ENCODE data around the gene CATSPER1.
"Not testable (repeated sequence)": the region's sequence is repeated elsewhere in the genome, so short reads cannot be mapped to it uniquely, and the experiment has no call there.

CATSPER1 gene

DNA sequence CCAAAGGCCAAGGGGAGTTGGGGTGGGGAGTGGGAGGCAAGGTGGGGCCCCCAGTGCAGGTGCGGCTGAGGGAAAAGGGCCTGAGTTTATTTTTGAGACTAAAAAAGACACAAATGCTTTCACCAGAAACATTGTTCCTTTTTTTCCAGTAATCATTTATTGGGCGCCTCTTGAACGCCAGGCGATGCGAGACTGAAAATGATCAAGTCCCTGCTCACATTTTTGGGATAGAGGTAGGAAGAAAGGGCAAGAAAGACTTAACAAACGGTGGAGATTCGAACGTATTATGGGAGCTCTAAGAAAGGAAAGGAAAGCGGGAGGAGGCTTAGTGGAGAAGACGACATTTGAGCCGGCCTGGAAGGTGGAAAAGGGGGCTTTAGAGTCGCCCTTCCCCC is 25.1 kb upstream of the CATSPER1 start:
- no peak for DNase-seq

- DNase-seq = no peak
Measured at GRCh38 chr11:66050581-66051231, 24.4 kb upstream of the CATSPER1 start.

GRCh38 chr11:66048547-66049323 is 22.5 kb upstream of the CATSPER1 start, which contains the start of gene GAL3ST3:
Gene GAL3ST3 (minus strand): TSS chr11:66049161. CDS start chr11:66045415, 3,746 bp downstream.
- no peak for DNase-seq

- no peak for DNase-seq
Measured at GRCh38 chr11:66047541-66048365, 21.5 kb upstream of the CATSPER1 start.

GRCh38 chr11:66046901-66047300 is 20.6 kb upstream of the CATSPER1 start:
- DNase-seq = no peak

DNA sequence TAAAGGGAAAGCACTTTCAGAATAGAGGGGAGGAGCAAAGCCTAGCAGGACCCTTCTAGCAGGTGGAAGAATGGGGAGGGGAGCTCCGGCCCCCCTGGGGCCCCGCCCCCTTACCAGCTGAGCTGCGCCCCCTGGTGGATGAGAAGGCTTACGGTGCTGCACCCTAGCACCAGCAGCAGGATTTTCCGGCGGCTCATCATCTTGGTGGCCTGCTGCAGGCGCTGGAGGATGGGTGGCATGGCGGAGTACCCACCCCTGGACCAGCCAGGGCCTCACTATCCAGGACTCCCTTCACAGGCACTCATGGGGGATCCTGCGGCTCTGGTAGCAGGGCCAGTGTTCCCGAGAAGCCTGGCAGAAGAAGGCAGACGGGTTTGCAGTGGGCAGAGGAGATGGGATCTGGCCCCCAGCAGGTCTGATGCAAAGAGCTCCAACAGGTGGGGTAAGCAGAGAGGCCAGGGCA is 18.9 kb upstream of the CATSPER1 start:
- peak; percentile 58 for DNase-seq

DNA sequence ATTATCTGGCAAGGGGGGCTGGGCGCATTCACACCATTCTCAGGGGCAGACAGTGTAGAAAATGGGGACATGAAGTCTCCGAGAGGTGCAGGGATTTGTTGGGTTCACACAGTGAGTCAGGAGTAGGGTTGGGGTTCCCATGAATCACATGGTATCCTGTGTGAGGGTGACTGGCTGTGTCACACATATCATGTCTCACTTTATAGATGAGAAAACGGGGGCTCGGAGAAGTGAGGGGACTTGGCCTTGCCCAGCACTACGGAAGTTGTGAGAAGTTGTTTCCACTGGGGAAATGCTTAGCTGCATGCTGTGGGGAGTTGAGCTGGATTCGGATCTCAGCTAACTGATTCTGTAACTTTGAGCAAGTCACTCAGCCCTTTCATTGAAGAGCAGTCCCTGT is 18.5 kb upstream of the CATSPER1 start:
- DNase-seq = no peak

GRCh38 chr11:66042996-66043906 is 17.0 kb upstream of the CATSPER1 start:
- DNase-seq = no peak

GRCh38 chr11:66042227-66042995 is 16.1 kb upstream of the CATSPER1 start:
- no peak for DNase-seq

DNA sequence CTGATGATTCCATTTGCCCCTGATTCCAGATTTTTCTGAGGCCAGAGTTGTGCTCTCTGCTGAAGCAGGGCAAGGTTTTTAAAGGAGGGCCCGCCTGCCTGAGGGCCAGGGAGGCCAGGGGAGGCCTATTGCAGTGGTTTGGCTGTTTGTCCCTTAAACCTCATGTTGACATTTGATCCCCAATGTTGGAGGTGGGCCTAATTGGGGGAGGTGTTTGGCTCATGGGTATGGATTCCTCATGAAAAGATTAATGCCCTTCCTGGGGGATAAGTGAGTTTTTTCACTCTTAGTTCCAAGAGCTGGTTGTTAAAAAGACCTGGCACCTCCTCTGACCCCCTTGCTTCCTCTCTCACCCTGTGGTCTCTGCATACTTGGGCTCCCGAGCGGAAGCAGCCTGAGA is 13.5 kb upstream of the CATSPER1 start:
- DNase-seq = no peak

DNA sequence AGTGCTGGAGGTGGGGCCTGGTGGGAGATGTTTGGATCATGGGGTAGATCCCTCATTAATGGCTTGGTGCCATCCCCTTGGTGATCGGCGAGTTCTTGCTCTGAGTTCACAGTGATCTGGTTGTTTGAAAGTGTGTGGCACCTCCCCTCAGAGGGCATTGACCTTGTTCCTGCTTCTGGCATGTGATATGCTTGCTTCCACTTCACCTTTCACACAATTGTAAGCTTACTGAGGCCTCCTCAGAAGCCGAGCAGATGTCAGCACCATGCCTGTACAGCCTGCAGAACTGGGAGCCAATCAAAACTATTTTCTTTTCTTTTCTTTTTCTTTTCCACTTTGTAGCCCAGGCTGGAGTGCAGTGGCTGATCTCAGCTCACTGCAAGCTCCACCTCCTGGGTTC is 11.0 kb upstream of the CATSPER1 start:
- DNase-seq = no peak

DNA sequence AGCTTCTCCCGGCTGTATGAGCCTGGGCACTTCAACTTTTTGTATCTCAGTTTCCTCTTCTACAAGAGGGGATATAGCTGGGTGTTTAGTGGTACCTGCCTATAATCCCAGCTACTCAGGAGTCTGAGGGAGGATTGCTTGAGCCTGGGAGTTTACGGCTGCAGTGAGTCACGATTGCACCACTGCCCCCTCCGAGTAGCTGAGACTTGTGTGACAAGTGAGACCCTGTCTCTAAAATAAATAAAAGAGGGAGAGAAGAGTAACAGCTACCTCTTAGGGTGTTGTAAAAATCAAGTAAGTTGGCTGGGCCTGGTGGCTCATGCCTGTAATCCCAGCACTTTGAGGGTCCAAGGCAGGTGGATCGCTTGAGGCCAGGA is 10.0 kb upstream of the CATSPER1 start:
- DNase-seq = no peak

- DNase-seq = no peak
Measured at GRCh38 chr11:66035653-66036333, 9.5 kb upstream of the CATSPER1 start.

DNA sequence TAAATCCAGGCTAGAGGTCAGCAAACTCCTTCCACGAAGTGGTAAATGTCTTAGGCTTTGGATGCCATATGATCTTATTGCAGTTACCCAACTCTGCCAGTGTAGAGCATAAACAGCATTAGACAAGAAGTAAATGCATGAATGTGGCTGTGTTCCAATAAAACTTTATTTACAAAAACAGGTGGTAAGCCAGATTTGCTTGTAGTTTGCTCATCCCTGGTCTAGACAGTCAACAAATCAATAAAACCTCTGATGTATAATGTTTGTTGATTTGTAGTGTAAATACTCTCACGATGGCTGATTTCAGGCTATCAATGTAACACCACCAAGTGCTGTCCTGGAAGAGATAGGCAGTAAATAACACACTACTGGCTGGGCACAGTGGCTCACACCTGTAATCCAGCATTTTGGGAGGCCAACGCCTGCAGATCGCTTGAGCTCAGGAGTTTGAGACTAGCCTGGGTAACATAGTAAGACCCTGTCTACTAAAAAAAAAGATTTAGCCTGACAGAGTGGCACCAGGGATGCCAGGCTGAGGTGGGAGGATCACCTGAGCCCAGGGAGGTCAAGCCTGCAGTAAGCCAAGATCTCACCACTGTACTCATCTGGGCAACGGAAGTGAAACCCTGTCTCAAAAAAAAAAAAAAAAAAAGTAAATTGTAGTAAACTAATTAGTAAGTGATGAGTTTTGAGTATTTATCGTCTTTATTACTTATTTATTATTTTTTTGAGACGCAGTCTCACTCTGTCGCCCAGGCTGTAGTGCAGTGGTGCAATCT is 6.9 kb upstream of the CATSPER1 start:
- no peak for DNase-seq

- not testable (repeated sequence) for DNase-seq
Measured at GRCh38 chr11:66023186-66023440, 3.2 kb downstream of the CATSPER1 start.

DNA sequence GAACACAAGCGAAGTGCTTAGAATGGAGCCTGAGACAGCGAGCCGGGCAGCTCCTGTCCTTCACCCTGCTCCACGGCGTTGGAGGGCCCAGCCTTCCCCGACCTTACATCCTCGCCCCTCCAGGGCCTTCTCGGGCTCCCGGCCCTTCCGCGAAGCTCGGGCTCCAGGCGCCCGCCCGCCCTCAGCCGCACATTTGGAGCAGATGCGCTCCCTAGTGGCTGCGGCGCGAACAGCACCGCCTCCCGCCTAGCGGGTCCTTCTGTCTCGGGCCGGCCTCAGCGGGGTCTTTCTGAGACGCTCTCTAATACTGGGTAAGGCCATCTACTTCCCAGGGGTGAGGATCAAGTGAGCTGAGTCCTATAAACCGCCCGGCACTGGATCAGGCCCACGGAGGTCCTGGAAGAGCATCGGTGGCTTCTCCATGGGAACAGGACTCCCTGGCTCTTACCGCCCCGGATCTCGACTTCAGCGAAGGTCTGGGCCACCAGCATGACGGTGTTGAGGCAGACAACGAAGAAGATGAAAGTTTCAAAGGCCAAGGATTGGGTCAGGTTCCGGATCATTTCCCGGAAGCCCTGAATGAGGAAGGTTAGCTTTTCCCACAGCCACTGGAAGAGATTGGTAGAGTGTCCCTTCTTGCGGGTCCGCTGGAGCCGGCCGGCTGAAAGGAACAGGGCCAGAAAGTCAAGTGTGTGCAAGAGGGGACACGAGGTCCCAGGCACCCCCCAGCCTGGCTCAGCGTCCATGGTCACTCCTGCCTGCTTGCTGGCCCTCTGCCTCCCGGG is 3.7 kb downstream of the CATSPER1 start:
- peak; percentile 38 for DNase-seq

DNA sequence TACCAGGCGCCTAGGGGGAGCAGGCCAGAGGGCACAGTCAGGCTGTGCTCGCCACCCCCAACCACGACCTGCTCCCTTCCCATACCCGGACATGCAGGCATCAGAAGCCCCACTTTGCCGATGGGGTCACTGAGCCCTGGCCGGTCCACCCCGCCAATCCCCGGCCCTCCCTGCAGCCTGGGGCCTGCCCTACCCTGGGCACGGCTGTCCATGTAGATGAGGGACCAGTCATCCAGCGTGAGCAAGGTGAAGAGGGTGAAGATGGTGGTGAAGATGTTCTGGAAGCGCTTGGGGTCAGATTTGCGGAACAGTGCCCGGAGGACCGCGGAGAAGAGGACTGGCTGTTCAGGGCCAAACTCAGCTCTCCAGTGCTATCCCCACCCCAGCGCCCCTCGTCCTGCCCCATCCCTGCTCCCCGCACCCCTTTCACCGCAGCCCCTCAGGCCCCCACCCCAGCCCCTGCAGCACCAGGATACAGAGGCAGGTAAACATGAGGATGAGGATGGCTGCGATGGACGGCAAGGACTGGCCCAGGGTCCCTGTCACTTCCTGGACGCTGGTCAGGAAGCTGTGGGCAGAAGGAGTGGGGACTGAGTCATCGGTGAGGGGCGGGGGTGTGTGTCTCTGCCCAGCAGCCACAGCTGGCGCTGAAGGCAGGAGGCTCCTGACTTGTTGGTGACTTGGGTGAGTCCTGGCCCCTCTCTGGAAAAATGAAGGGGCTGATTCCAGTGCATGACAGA is 5.5 kb downstream of the CATSPER1 start:
- no peak for DNase-seq

- no peak for DNase-seq
Measured at GRCh38 chr11:66020212-66020611, 6.1 kb downstream of the CATSPER1 start.

- DNase-seq = no peak
Measured at GRCh38 chr11:66017321-66017720, 9.0 kb downstream of the CATSPER1 start.
